Lung (tissue), 12 donors: ENCODE data around the gene IPO7. TPM values are rescaled to one million over a fixed set of nuclear protein-coding genes. Genes with fewer than 3 reads are reported as not detected.

Source experiments
- ATAC-seq: fragments of 200-7000 bp; cut with Tn5 transposase; one replicate; pipeline ENCODE4 v1.9.1; 2020; ENCODE audit warnings: moderate number of reproducible peaks; ENCODE audit not compliant: insufficient read depth, low FRiP score
- DNase-seq, 3 donors: peaks; one replicate each; pipeline ENCODE4 v3.0.0-alpha.2; 2013 to 2017
- H3K27ac ChIP-seq, 2 donors: one replicate each; pipeline ENCODE4 v1.5.1; 2013; ENCODE audit warnings: mild to moderate bottlenecking in 2 of 2, moderate library complexity in 2 of 2, control low read depth in 1 of 2, inconsistent platforms in 1 of 2, low read depth in 1 of 2, low read length in 1 of 2
- H3K27me3 ChIP-seq, 3 donors: one replicate each; pipeline ENCODE4 v1.5.1; 2013; ENCODE audit warnings: low read length in 2 of 3; ENCODE audit not compliant: control insufficient read depth in 3 of 3, insufficient read depth in 3 of 3
- H3K36me3 ChIP-seq, 4 donors: one replicate each; pipeline ENCODE4 v1.5.1; 2013; ENCODE audit warnings: low read length in 4 of 4, mild to moderate bottlenecking in 1 of 4, moderate library complexity in 1 of 4; ENCODE audit not compliant: control insufficient read depth in 4 of 4, insufficient read depth in 4 of 4
- H3K4me1 ChIP-seq, 5 donors: one replicate each; pipeline ENCODE4 v1.5.1; 2013; ENCODE audit warnings: low read length in 5 of 5, mild to moderate bottlenecking in 2 of 5, moderate library complexity in 1 of 5; ENCODE audit not compliant: control insufficient read depth in 5 of 5, insufficient read depth in 5 of 5
- H3K4me3 ChIP-seq: one replicate; pipeline ENCODE4 v1.5.1; 2013; ENCODE audit warnings: mild to moderate bottlenecking, control low read depth, moderate library complexity
- H3K9ac ChIP-seq, 2 donors: one replicate each; pipeline ENCODE4 v1.5.1; 2013; ENCODE audit warnings: low read length in 2 of 2, control low read depth in 1 of 2; ENCODE audit not compliant: insufficient read depth in 1 of 2
- H3K9me3 ChIP-seq, 4 donors: one replicate each; pipeline ENCODE4 v1.5.1; 2013; ENCODE audit warnings: low read length in 3 of 4, mild to moderate bottlenecking in 1 of 4, moderate library complexity in 1 of 4; ENCODE audit not compliant: control insufficient read depth in 4 of 4, insufficient read depth in 3 of 4
- WGBS, 2 donors: extraction: QIAGEN DNeasy Blood & Tissue Kit; methylation state at CpG; one replicate each; pipeline ENCODE4 v1.1.7; 2013; 5-methylcytosine and 5-hydroxymethylcytosine counted together
- polyA plus RNA-seq, 2 donors: library from polyadenylated mRNA; stranded (reverse); fragments of 200-250 nt; gene quantifications; one replicate each; pipeline ENCODE4 v1.2.1, GENCODE V29; 2013
- total RNA-seq, 2 donors: library from RNA; depleted of rRNA in 1 of 2; stranded (reverse); fragments of >200 nt in 1 of 2; gene quantifications; one replicate each; pipeline ENCODE4 v1.2.1, GENCODE V29; 2014 to 2021
- TF ChIP-seq, protein P1 (sequence below): IDR thresholded peaks from 2 replicates; pipeline ENCODE4 v1.5.1; 2012; ENCODE audit warnings: mild to moderate bottlenecking; ENCODE audit errors: control extremely low read depth, extremely low read depth
- donor health status: control.
- donor health status: control.
- donor health status: Bipolar disorder and iron deficiency.
- donor health status: healthy.
- donor health status: DM: yes; HTN: yes; CAD: no.

IPO7 gene
- total and polyA plus RNA-seq, 4 donors: 36.5 to 104 (median 66.4) TPM

DNA sequence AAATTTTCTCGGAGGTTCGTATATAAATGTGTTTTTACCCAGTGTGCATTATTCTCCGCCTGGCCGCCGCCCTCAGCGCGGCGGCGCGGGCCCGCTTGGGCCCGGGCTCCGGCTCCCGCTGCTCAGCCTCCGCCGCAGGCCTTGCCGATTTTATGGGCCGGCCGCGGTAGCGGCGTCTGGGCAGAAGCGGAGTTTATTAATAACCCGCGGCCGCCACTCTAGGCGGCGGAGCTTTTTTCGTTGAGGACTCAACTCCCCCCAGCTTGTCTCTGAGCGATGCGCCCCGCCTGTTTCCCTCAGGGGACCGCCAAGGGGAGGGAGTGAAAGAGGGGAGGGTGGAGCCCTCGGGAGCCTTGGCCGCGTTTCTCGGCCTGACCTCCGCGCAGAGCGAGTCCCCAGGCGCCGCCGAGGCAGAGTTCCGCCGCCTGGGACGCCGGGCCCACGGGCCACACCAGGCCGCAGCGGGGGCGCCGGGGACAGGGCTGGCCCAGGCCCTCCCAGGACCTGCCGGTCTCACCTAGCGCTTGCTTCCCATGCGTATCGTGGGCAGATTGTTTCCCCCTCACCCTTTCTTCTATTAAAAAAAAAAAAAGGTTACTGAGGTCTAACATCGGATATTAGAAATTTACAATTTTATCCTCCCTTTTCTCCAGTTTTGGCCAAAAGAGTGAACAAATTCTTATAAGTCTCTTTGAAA, 76.8 kb downstream of the IPO7 start:
- H3K27ac ChIP-seq: peak overlapping the region; percentile 97 to 99
- ATAC-seq: peak; percentile 49
- no peaks in the 10 kb centered on the region for H3K27me3 ChIP-seq
- DNase-seq: peak; percentile 94 to 97 (median 97)
- TF ChIP-seq, protein P1, sequence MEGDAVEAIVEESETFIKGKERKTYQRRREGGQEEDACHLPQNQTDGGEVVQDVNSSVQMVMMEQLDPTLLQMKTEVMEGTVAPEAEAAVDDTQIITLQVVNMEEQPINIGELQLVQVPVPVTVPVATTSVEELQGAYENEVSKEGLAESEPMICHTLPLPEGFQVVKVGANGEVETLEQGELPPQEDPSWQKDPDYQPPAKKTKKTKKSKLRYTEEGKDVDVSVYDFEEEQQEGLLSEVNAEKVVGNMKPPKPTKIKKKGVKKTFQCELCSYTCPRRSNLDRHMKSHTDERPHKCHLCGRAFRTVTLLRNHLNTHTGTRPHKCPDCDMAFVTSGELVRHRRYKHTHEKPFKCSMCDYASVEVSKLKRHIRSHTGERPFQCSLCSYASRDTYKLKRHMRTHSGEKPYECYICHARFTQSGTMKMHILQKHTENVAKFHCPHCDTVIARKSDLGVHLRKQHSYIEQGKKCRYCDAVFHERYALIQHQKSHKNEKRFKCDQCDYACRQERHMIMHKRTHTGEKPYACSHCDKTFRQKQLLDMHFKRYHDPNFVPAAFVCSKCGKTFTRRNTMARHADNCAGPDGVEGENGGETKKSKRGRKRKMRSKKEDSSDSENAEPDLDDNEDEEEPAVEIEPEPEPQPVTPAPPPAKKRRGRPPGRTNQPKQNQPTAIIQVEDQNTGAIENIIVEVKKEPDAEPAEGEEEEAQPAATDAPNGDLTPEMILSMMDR: no peak
- H3K4me3 ChIP-seq: peak overlapping the region; percentile 44
- H3K9ac ChIP-seq: peak overlapping the region; percentile 78 to 99
- WGBS, 2 donors: 0 to 1% methylated on average over 45 to 57 of the region's 57 CpGs
- H3K36me3 ChIP-seq: peaks cover 0 to 6% (median 0%) of the 10 kb centered on the region in 4 donors
- H3K9me3 ChIP-seq: no peaks in the 10 kb centered on the region
- peaks cover 0 to 8% (median 0%) of the 10 kb centered on the region in 5 donors for H3K4me1 ChIP-seq

DNA sequence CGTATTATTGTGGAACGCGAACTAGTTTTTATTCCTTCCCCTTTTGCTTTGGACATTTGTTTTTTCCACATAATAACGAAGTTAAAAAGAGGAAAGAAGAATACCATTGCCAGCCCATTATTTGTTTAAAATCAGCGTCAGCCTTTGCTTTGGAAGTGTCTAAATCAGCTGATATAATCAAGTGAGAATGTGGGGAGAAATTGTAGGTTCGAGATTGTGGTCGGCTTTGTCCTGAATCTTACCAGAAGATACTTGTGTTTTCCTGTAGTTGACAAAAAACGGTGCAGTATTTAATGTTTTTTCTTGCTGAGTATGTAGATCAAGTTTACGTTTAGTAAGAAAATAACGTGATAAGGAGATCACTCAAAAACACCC, 77.3 kb downstream of the IPO7 start:
- H3K4me1 ChIP-seq: peaks cover 0 to 8% (median 0%) of the 10 kb centered on the region in 5 donors
- peak overlapping the region; percentile 78 to 99 for H3K9ac ChIP-seq
- H3K27ac ChIP-seq: peak overlapping the region in 1 of 2 donors; percentile 97
- H3K4me3 ChIP-seq: no peak overlapping the region
- ATAC-seq (no peak), DNase-seq (peak in 2 of 3 donors; percentile 68 to 74)
- TF ChIP-seq, protein P1: no peak
- no peaks in the 10 kb centered on the region for H3K9me3 ChIP-seq
- H3K27me3 ChIP-seq: no peaks in the 10 kb centered on the region
- 1% methylated on average over 10 of the region's 10 CpGs for WGBS, 2 donors
- peaks cover 0 to 6% (median 0%) of the 10 kb centered on the region in 4 donors for H3K36me3 ChIP-seq

DNA sequence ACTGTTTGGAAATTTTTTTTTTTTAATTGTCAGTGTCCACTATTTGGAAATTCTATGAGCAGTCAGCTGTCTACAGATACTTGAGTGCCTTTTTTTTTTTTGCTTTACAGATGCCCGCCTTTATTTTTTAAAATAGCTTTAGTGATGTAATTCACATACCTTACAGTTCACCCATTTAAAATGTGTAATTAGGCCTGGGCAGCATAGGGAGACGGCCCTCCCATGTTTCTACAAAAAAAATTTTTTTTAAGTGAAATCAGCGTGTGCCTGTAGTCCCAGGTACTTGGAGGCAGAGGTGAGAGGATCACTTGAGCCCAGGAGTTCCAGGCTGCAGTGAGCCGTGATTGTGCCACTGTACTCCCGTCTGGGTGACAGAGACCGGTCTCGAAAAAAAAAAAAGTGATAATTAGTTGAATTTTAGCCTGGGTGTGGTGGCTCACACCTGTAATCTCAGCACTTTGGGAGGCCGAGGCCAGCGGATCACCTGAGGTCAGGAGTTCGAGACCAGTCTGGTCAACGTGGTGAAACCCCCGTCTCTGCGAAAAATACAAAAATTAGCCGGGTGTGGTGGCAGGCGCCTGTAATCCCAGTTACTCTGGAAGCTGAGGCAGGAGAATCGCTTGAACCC, 77.8 kb downstream of the IPO7 start:
- no peaks in the 10 kb centered on the region for H3K27me3 ChIP-seq
- no peak for DNase-seq
- H3K9me3 ChIP-seq: no peaks in the 10 kb centered on the region
- WGBS, 2 donors: 80 to 83% methylated on average over 16 of the region's 16 CpGs
- ATAC-seq: no peak
- peaks cover 0 to 8% (median 0%) of the 10 kb centered on the region in 5 donors for H3K4me1 ChIP-seq
- H3K9ac ChIP-seq: peak overlapping the region; percentile 78 to 99
- no peak overlapping the region for H3K4me3 ChIP-seq
- H3K36me3 ChIP-seq: peaks cover 0 to 6% (median under 1%) of the 10 kb centered on the region in 4 donors
- TF ChIP-seq, protein P1: no peak
- peak overlapping the region; percentile 73 to 97 for H3K27ac ChIP-seq
